OCI-LY7 (cell line): Measurements from ENCODE around the gene ARPC5L. TPM values are rescaled to one million over a fixed set of nuclear protein-coding genes. Genes with fewer than 3 reads are reported as not detected.
"Not testable (repeated sequence)": the region's sequence is repeated elsewhere in the genome, so short reads cannot be mapped to it uniquely, and the experiment has no call there.

Experiments used
- BruUV-seq: library from RNA; stranded (reverse); fragments of 400-500 nt; replicated peaks from 2 replicates; lab custom pipeline; 2021; lab: Mats Ljungman, UMichigan
- CTCF ChIA-PET: fragments of 300-600 bp; sonication (Branson Sonifier 250); formaldehyde crosslinking; loops from one replicate; lab custom pipeline; 2022; ENCODE audit warnings: antibody characterized with exemption; ENCODE audit not compliant: unreplicated experiment; lab: Charles Lee
- POLR2A ChIA-PET: fragments of 300-600 bp; sonication (Branson Sonifier 250); formaldehyde crosslinking; loops from one replicate; lab custom pipeline; 2022; ENCODE audit warnings: antibody characterized with exemption; lab: Charles Lee
- DNase-seq: peaks from one replicate; pipeline ENCODE4 v3.0.0-alpha.2; 2015; ENCODE audit warnings: low spot score
- H2AFZ ChIP-seq: fragments of 200-600 bp; sonication (generic), shearing (Covaris generic); 2 replicates; pipeline ENCODE4 v1.6.1; 2014; ENCODE audit warnings: mild to moderate bottlenecking, antibody characterized with exemption, low read length, moderate library complexity
- H3K27ac ChIP-seq: fragments of 200-600 bp; sonication (generic); 2 replicates; pipeline ENCODE4 v1.5.1; 2014; ENCODE audit warnings: mixed run types, low read depth, mild to moderate bottlenecking, moderate library complexity, low read length, inconsistent platforms; ENCODE audit not compliant: poor library complexity, severe bottlenecking
- H3K36me3 ChIP-seq: fragments of 200-600 bp; sonication (generic); 2 replicates; pipeline ENCODE4 v1.6.1; 2014; ENCODE audit warnings: mild to moderate bottlenecking, antibody characterized with exemption, low read length, moderate library complexity, mixed read lengths; ENCODE audit not compliant: insufficient read depth
- H3K4me1 ChIP-seq: fragments of 200-600 bp; sonication (generic); 2 replicates; pipeline ENCODE4 v1.5.1; 2014; ENCODE audit warnings: mild to moderate bottlenecking, low read length; ENCODE audit not compliant: insufficient read depth, poor library complexity, severe bottlenecking
- H3K4me2 ChIP-seq: fragments of 200-600 bp; sonication (generic); 2 replicates; pipeline ENCODE4 v1.6.1; 2014; ENCODE audit warnings: mild to moderate bottlenecking, low read length
- H3K4me3 ChIP-seq: fragments of 200-600 bp; sonication (generic); 2 replicates; pipeline ENCODE4 v1.5.1; 2014; ENCODE audit warnings: mild to moderate bottlenecking, low read depth, low read length; ENCODE audit not compliant: poor library complexity, severe bottlenecking
- H3K79me2 ChIP-seq: fragments of 200-600 bp; sonication (generic); 2 replicates; pipeline ENCODE4 v1.6.1; 2016; ENCODE audit warnings: low read depth, mild to moderate bottlenecking, low read length, moderate library complexity, mixed read lengths; ENCODE audit not compliant: insufficient read depth
- H3K9me2 ChIP-seq: fragments of 200-600 bp; sonication (generic); 2 replicates; pipeline ENCODE4 v1.6.1; 2016; ENCODE audit warnings: mild to moderate bottlenecking, low read length, mixed read lengths; ENCODE audit not compliant: insufficient read depth
- H3K9me3 ChIP-seq: fragments of 200-600 bp; sonication (generic); 2 replicates; pipeline ENCODE4 v1.6.1; 2014; ENCODE audit warnings: mild to moderate bottlenecking, mixed run types, low read length, mixed read lengths
- H4K20me1 ChIP-seq: fragments of 200-600 bp; sonication (generic); 2 replicates; pipeline ENCODE4 v1.6.1; 2014; ENCODE audit warnings: mild to moderate bottlenecking, antibody characterized with exemption, low read length, moderate library complexity, mixed read lengths; ENCODE audit not compliant: insufficient read depth
- EZH2phosphoT487 ChIP-seq: fragments of 200-600 bp; sonication (generic); IDR thresholded peaks from 2 replicates; pipeline ENCODE4 v1.6.1; 2018; ENCODE audit warnings: low read depth, borderline replicate concordance, mild to moderate bottlenecking, mixed run types, antibody characterized with exemption, low read length, moderate library complexity, mixed read lengths
- intact Hi-C: fragments of 100-400 bp; cut with micrococcal nuclease; formaldehyde crosslinking; loops from one replicate; pipeline ENCODE4 v1.10.0; 2022; ENCODE audit not compliant: unreplicated experiment
- total RNA-seq, 2 experiments: library from RNA; depleted of rRNA in 1 of 2; stranded (reverse); fragments of >200 nt in 1 of 2; shearing (Covaris generic) in 1 of 2; gene quantifications; 2 replicates each; pipeline ENCODE4 v1.2.3, GENCODE V29; 2014 to 2022
- TF ChIP-seq, protein P1 (sequence below): fragments of 200-600 bp; sonication (generic); conservative IDR thresholded peaks from 2 replicates; pipeline ENCODE4 v1.5.1; 2014; ENCODE audit warnings: mild to moderate bottlenecking, antibody characterized with exemption, low read length, moderate library complexity, mixed read lengths

The ARPC5L gene
- total RNA-seq, 2 experiments from 2014 or later: 74.0 to 107 TPM

DNA sequence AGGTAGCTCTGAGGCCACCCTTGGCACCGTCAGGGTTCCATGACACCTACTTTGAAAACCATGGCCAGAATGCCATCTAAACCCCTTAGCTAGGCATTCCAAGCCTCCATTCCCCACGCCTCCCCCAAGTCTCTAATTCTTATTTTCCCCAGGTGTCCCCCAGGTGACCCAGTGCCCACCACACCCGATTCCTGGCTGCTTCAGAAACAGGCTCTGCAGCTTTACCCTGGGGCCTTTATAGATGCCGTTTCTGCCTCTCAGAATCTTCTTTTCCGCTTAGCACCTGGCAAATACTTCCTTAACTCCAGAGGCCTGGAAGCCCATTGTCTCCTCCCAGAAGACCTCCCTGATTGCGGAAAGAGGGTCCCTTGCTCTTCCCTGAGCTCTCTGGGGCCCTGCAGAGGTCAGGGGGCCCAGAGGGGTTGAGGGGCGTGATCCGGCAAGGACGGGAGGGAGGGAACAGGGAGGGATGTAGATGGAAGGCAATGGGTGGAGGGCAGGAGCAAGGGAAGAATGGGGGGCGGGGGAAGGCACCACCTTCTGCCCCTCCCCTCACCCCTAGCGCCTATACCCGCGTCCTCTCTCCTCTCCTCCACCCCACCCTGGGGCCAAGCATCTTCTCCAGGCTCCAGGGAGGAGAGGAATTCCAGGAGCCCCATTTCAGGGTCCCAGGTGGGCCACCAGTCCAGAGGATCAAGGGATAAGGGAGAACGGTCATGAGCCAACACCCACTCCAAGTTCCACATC lies 20.7 kb upstream of the ARPC5L start:
- intact Hi-C loops: no loop called here
- POLR2A ChIA-PET: interaction anchor here (0.6 to 1.1 kb wide), 5 partner anchors 7 to 914 kb away, joined by 3 to 5 read pairs (median 3); no protein-coding TSS in a partner anchor

DNA sequence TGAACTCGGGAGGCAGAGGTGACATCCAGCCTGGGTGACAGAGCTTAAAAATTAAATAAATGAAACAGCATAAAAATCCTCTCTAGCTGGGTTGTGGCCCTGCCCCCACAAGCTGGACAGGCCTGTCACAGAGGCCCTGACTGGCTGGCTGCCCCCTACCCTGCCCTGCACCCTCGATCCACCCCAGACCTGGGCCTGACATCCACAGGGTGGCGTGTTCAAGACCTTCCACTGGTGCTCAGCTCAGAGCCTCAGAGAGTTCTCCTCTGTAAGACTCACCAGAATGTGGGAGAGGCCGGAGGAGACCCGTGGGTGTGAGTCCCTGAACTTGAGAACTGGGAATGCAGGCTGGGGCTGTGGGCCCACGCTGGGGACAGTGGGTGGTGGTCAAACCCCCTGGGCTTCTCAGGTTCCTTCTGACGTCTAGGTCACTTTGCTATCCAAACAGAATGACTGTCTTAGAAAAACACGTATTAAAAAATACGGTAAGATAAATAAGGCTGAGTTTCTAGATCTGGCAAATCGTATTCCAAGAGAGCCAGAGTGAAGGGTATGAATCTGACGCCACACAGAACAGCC lies 18.4 kb upstream of the ARPC5L start:
- CTCF ChIA-PET: no interaction called here
- Histone ChIP-seq H3K9me2 (no peaks in the 10 kb centered on the region), H2AFZ (no peak overlapping the region), H3K27ac (no peak overlapping the region), H3K4me3 (no peak overlapping the region), H3K4me2 (no peak overlapping the region), H3K9me3 (no peaks in the 10 kb centered on the region), H3K36me3 (no peaks in the 10 kb centered on the region), H3K79me2 (no peaks in the 10 kb centered on the region), H3K4me1 (no peaks in the 10 kb centered on the region), H4K20me1 (no peaks in the 10 kb centered on the region)
- intact Hi-C loops: no loop called here
- DNase-seq: no peak
- POLR2A ChIA-PET: no interaction called here
- no peak for TF ChIP-seq EZH2phosphoT487
- TF ChIP-seq, protein P1, sequence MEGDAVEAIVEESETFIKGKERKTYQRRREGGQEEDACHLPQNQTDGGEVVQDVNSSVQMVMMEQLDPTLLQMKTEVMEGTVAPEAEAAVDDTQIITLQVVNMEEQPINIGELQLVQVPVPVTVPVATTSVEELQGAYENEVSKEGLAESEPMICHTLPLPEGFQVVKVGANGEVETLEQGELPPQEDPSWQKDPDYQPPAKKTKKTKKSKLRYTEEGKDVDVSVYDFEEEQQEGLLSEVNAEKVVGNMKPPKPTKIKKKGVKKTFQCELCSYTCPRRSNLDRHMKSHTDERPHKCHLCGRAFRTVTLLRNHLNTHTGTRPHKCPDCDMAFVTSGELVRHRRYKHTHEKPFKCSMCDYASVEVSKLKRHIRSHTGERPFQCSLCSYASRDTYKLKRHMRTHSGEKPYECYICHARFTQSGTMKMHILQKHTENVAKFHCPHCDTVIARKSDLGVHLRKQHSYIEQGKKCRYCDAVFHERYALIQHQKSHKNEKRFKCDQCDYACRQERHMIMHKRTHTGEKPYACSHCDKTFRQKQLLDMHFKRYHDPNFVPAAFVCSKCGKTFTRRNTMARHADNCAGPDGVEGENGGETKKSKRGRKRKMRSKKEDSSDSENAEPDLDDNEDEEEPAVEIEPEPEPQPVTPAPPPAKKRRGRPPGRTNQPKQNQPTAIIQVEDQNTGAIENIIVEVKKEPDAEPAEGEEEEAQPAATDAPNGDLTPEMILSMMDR: no peak
- no TSS peak for BruUV-seq

More for the DNA sequence above, 20.7 kb upstream of the ARPC5L start:
- Histone ChIP-seq H2AFZ (no peak overlapping the region), H3K79me2 (no peaks in the 10 kb centered on the region), H3K27ac (no peak overlapping the region), H3K4me2 (no peak overlapping the region), H3K36me3 (no peaks in the 10 kb centered on the region), H3K9me3 (no peaks in the 10 kb centered on the region), H3K9me2 (no peaks in the 10 kb centered on the region), H3K4me3 (no peak overlapping the region), H4K20me1 (no peaks in the 10 kb centered on the region), H3K4me1 (no peaks in the 10 kb centered on the region)
- no peak for DNase-seq
- CTCF ChIA-PET: no interaction called here
- TF ChIP-seq, protein P1: no peak
- no peak for TF ChIP-seq EZH2phosphoT487
- BruUV-seq: no TSS peak

DNA sequence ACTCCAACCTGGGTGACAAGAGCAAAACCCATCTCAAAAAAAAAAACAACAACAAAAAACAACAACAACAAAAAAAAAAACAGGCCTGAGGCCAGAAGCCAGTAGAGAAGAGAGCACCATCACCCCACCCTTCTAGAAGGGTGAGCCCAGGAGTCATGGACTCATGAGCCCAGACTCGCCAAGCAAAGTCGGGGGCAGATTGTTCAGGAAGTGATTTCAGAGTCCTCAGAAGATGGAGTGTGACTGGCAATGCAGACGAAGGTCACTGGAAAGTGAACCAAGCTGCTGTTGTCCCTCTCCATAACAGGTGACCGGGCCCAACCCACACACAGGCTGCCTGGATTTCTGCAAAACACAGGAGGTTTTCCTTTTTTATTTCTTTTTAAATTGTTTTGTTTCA lies 17.6 kb upstream of the ARPC5L start:
- intact Hi-C loops: no loop called here
- Histone ChIP-seq H3K27ac (no peak overlapping the region), H3K9me3 (no peaks in the 10 kb centered on the region), H3K36me3 (no peaks in the 10 kb centered on the region), H3K4me3 (no peak overlapping the region), H3K4me1 (no peaks in the 10 kb centered on the region), H3K4me2 (no peak overlapping the region), H3K9me2 (no peaks in the 10 kb centered on the region), H4K20me1 (no peaks in the 10 kb centered on the region), H2AFZ (peak overlapping the region; percentile 61), H3K79me2 (no peaks in the 10 kb centered on the region)
- BruUV-seq: no TSS peak
- no peak for DNase-seq
- no peak for TF ChIP-seq EZH2phosphoT487
- TF ChIP-seq, protein P1: no peak
- ChIA-PET CTCF (no interaction called here), POLR2A (interaction anchor here (0.7 kb wide), 1 partner anchor 89 kb away, joined by 3 read pairs; no protein-coding TSS in a partner anchor)

DNA sequence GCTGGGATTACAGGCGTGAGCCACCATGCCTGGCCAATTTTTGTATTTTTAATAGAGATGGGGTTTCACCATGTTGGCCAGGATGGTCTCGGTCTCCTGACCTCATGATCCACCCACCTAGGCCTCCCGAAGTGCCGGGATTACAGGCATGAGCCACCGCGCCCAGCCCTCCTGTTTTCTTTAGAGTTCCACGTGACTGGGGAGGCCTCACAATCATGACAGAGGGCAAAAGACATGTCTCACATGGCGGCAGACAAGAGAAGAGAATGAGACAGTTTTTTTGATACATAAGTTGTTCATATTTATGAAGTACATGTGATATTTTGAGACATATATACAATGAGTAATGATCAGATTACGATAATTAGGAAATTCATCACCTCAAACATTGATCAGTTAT lies 15.5 kb upstream of the ARPC5L start:
- H3K36me3 ChIP-seq, H3K4me2 ChIP-seq, H4K20me1 ChIP-seq, DNase-seq, H2AFZ ChIP-seq, intact Hi-C loops, H3K4me3 ChIP-seq, H3K79me2 ChIP-seq, BruUV-seq, H3K9me3 ChIP-seq, H3K9me2 ChIP-seq, H3K27ac ChIP-seq, H3K4me1 ChIP-seq, CTCF ChIA-PET: not testable (repeated sequence)
- POLR2A ChIA-PET: interaction anchor here (0.8 kb wide), 1 partner anchor 71 kb away, joined by 3 read pairs; no protein-coding TSS in a partner anchor
